ENCODE results near the gene TLR4.

The TLR4 gene

GRCh38 chr9:117715411-117715989 lies 11.3 kb downstream of the TLR4 start:
- DNase-seq, result no peak

- DNase-seq, result peak; percentile 26
Measured at GRCh38 chr9:117718085-117718484, 13.9 kb downstream of the TLR4 start.

GRCh38 chr9:117718701-117719100 lies 14.5 kb downstream of the TLR4 start:
- DNase-seq, result peak; percentile 29

GRCh38 chr9:117719161-117719920 lies 15.1 kb downstream of the TLR4 start:
- no peak for DNase-seq

GRCh38 chr9:117720066-117720465 lies 15.9 kb downstream of the TLR4 start:
- DNase-seq, result no peak

GRCh38 chr9:117720555-117720954 lies 16.4 kb downstream of the TLR4 start:
- peak; percentile 19 for DNase-seq

- no peak for DNase-seq
Measured at GRCh38 chr9:117720987-117721386, 16.8 kb downstream of the TLR4 start.

- no peak for DNase-seq
Measured at GRCh38 chr9:117722108-117722761, 18.0 kb downstream of the TLR4 start.

- no peak for DNase-seq
Measured at GRCh38 chr9:117723986-117724625, 19.9 kb downstream of the TLR4 start.

- DNase-seq, result no peak
Measured at GRCh38 chr9:117725426-117725887, 21.3 kb downstream of the TLR4 start.

- DNase-seq, result no peak
Measured at GRCh38 chr9:117729375-117729774, 25.2 kb downstream of the TLR4 start.

GRCh38 chr9:117732494-117732893 lies 28.3 kb downstream of the TLR4 start:
- DNase-seq, result no peak

- DNase-seq, result no peak
Measured at GRCh38 chr9:117733465-117733864, 29.3 kb downstream of the TLR4 start.

- no peak for DNase-seq
Measured at GRCh38 chr9:117734082-117734481, 29.9 kb downstream of the TLR4 start.

- DNase-seq, result peak; percentile 50
Measured at GRCh38 chr9:117734523-117735314, 30.5 kb downstream of the TLR4 start.

GRCh38 chr9:117737721-117738226 lies 33.6 kb downstream of the TLR4 start:
- DNase-seq, result no peak

GRCh38 chr9:117739206-117739605 lies 35.0 kb downstream of the TLR4 start:
- no peak for DNase-seq

- DNase-seq, result no peak
Measured at GRCh38 chr9:117739624-117740347, 35.6 kb downstream of the TLR4 start.

GRCh38 chr9:117742131-117742530 lies 37.9 kb downstream of the TLR4 start:
- no peak for DNase-seq

- no peak for DNase-seq
Measured at GRCh38 chr9:117744369-117744768, 40.2 kb downstream of the TLR4 start.

GRCh38 chr9:117744856-117745389 lies 40.7 kb downstream of the TLR4 start:
- no peak for DNase-seq

Measured in fibroblast of skin of right biceps (primary cell).